K562 (cell line): Measurements from ENCODE around the gene PTPN20. TPM values are rescaled to one million over a fixed set of nuclear protein-coding genes. Genes with fewer than 3 reads are reported as not detected.

ENCODE experiments used
- ATAC-seq: fragments of 200-7000 bp; cut with Tn5 transposase; 3 replicates; pipeline ENCODE4 v1.9.1; 2020; ENCODE audit warnings: moderate library complexity
- BruUV-seq: library from RNA; stranded (reverse); fragments of 400-500 nt; replicated peaks from 2 replicates; lab custom pipeline; 2021; lab: Mats Ljungman, UMichigan
- CTCF ChIA-PET: fragments of 300-600 bp; formaldehyde crosslinking; extraction: SDS; loops from one replicate; lab custom pipeline; 2021; ENCODE audit warnings: low intra/inter-chr PET ratio; lab: Yijun Ruan, JAX
- POLR2A ChIA-PET: fragments of 300-600, 350-650 bp; sonication (Branson Sonifier 250); formaldehyde crosslinking; extraction: SDS; loops from one replicate; lab custom pipeline; 2021; ENCODE audit warnings: antibody characterized with exemption, inconsistent platforms; lab: Yijun Ruan, JAX
- DNase-seq, 4 experiments: peaks; one replicate each; pipeline versions ENCODE4 v3.0.0 to v3.0.0-alpha.2; 2011 to 2018; ENCODE audit warnings: low spot score in 3 of 4, mixed read lengths in 3 of 4; ENCODE audit errors: extremely low read depth in 1 of 4
- FAIRE-seq: peaks from 2 replicates; lab custom pipeline; 2011; peaks lifted over from hg19 to GRCh38; lab: Jason Lieb, UNC
- H2AFZ ChIP-seq: 2 replicates; pipeline ENCODE4 v1.6.0; 2011; ENCODE audit warnings: low read depth, low read length, control low read depth, inconsistent platforms
- H3K27ac ChIP-seq: fragments of 200-600 bp; 3 replicates; pipeline ENCODE4 v1.8.0; 2011; ENCODE audit warnings: low read depth, mild to moderate bottlenecking, control low read depth, inconsistent platforms, low read length, moderate library complexity, mixed read lengths; ENCODE audit errors: extremely low read depth
- H3K27me3 ChIP-seq, 2 experiments: fragments of 300-600 bp in 1 of 2; 2 replicates in 1 of 2; 3 replicates in 1 of 2; pipeline versions ENCODE4 v1.6.0 to v1.8.0; 2011; ENCODE audit warnings: inconsistent platforms in 2 of 2, low read length in 2 of 2, mild to moderate bottlenecking in 1 of 2, mixed read lengths in 1 of 2, moderate library complexity in 1 of 2; ENCODE audit not compliant: control insufficient read depth in 2 of 2, insufficient read depth in 2 of 2
- H3K36me3 ChIP-seq: fragments of 300-600 bp; 3 replicates; pipeline ENCODE4 v1.8.0; 2011; ENCODE audit warnings: mild to moderate bottlenecking, low read length, inconsistent platforms; ENCODE audit not compliant: control insufficient read depth, insufficient read depth
- H3K4me1 ChIP-seq, 2 experiments: fragments of 200-600 bp in 1 of 2; replicated peaks in 1 of 2; 2 replicates in 1 of 2; 3 replicates in 1 of 2; pipeline versions ENCODE4 v1.5.1 to v1.8.0; 2011; ENCODE audit warnings: inconsistent platforms in 2 of 2, low read length in 2 of 2, mild to moderate bottlenecking in 1 of 2, mixed read lengths in 1 of 2, moderate library complexity in 1 of 2; ENCODE audit not compliant: control insufficient read depth in 2 of 2, insufficient read depth in 2 of 2
- H3K4me2 ChIP-seq: 2 replicates; pipeline ENCODE4 v1.6.1; 2011; ENCODE audit warnings: low read length, control low read depth, inconsistent platforms, mixed read lengths; ENCODE audit not compliant: insufficient read depth
- H3K4me3 ChIP-seq: fragments of 200-600 bp; sonication (generic), shearing (Covaris generic); 2 replicates; pipeline ENCODE4 v1.5.1; 2016; ENCODE audit warnings: control low read depth, inconsistent platforms
- H3K79me2 ChIP-seq: fragments of 200-600 bp; 3 replicates; pipeline ENCODE4 v1.8.0; 2011; ENCODE audit warnings: low read length, inconsistent platforms; ENCODE audit not compliant: control insufficient read depth, insufficient read depth
- H3K9ac ChIP-seq, 2 experiments: 2 replicates each; pipeline versions ENCODE4 v1.6.0 to v1.6.1; 2011; ENCODE audit warnings: low read depth in 2 of 2, low read length in 2 of 2, control low read depth in 1 of 2, inconsistent platforms in 1 of 2, mild to moderate bottlenecking in 1 of 2, mixed read lengths in 1 of 2; ENCODE audit not compliant: insufficient read depth in 1 of 2
- H3K9me1 ChIP-seq: one replicate; pipeline ENCODE4 v1.6.0; 2011; ENCODE audit warnings: inconsistent platforms, mild to moderate bottlenecking, low read length, moderate library complexity; ENCODE audit not compliant: control insufficient read depth, insufficient read depth
- H3K9me3 ChIP-seq: replicated peaks from 2 replicates; pipeline ENCODE4 v1.5.1; 2011; ENCODE audit warnings: low read depth, low read length, inconsistent platforms; ENCODE audit not compliant: control insufficient read depth, insufficient read depth
- H4K20me1 ChIP-seq: replicated peaks from 2 replicates; pipeline ENCODE4 v1.6.1; 2011; ENCODE audit warnings: low read length, inconsistent platforms, mixed read lengths; ENCODE audit not compliant: control insufficient read depth, insufficient read depth
- DPF2 ChIP-seq: fragments of 450-650 bp; IDR thresholded peaks from 2 replicates; pipeline ENCODE4 v1.6.1; 2016
- E2F3 ChIP-seq: fragments of 250-450 bp; sonication (Bioruptor Pico); IDR thresholded peaks from 2 replicates; pipeline ENCODE4 v1.4.0; 2020; ENCODE audit warnings: mild to moderate bottlenecking
- IRF9 ChIP-seq: fragments of 450-650 bp; IDR thresholded peaks from 2 replicates; pipeline ENCODE4 v1.6.1; 2016; ENCODE audit warnings: missing biosample characterization, missing genetic modification characterization
- RAD21 ChIP-seq, 2 experiments: fragments of 250-450 bp in 1 of 2; fragments of 450-650 bp in 1 of 2; sonication (Bioruptor Pico) in 1 of 2; formaldehyde crosslinking in 1 of 2; IDR thresholded peaks in 1 of 2; conservative IDR thresholded peaks in 1 of 2; 2 replicates each; pipeline versions ENCODE4 v1.4.0 to v1.8.0; 2020 to 2022; ENCODE audit warnings: mild to moderate bottlenecking in 2 of 2, moderate library complexity in 1 of 2
- RB1 ChIP-seq: fragments of 450-650 bp; IDR thresholded peaks from 2 replicates; pipeline ENCODE4 v1.6.1; 2017; ENCODE audit warnings: low read depth, mild to moderate bottlenecking
- SMARCB1 ChIP-seq: IDR thresholded peaks from 2 replicates; pipeline ENCODE4 v1.6.1; 2011; ENCODE audit warnings: improper control_type of control experiment, low read depth; ENCODE audit not compliant: insufficient read length
- U2AF1 ChIP-seq: fragments of 200-400 bp; formaldehyde crosslinking; optimal IDR thresholded peaks from 2 replicates; pipeline ENCODE3; 2017; ENCODE audit warnings: mild to moderate bottlenecking, low read depth, low read length, moderate library complexity
- ZNF165 ChIP-seq: fragments of 250-450 bp; sonication (Bioruptor Pico); IDR thresholded peaks from 2 replicates; pipeline ENCODE4 v1.4.0; 2020; ENCODE audit warnings: borderline replicate concordance
- WGBS: fragments of 100-300 bp; shearing (Covaris generic); methylation state at CpG from one replicate; pipeline ENCODE4 v1.1.6; 2016; ENCODE audit warnings: low coverage, mixed read lengths; ENCODE audit not compliant: insufficient coverage; ENCODE audit errors: missing lambda C conversion rate; 5-methylcytosine and 5-hydroxymethylcytosine counted together
- in situ Hi-C: fragments of 300-500 bp; cut with MboI; formaldehyde crosslinking; loops from 4 replicates; pipeline ENCODE4 v1.15.0; 2018; ENCODE audit warnings: inconsistent platforms, mixed read lengths
- intact Hi-C: fragments of 100-400 bp; cut with micrococcal nuclease; formaldehyde crosslinking; loops from 2 replicates; pipeline ENCODE4 v1.14.2; 2022
- polyA plus RNA-seq, 8 experiments: library from polyadenylated mRNA; depleted of rRNA in 4 of 8; stranded (reverse) in 5 of 8; unstranded in 3 of 8; fragments of >200 nt; fragmentation: Nextera tagmentation in 2 of 8; fragmentation: Illumina TruSeq in 1 of 8; extraction: Ambion mirVana in 2 of 8; extraction: Trizol in 1 of 8; gene quantifications; 2 replicates each; pipeline versions ENCODE4 v1.2.1 to v1.2.3, GENCODE V29; 2011 to 2014; ENCODE audit warnings: inconsistent platforms in 1 of 8, missing spikeins in 1 of 8
- total RNA-seq, 7 experiments: library from RNA; depleted of rRNA in 6 of 7; stranded (reverse); fragments of >200 nt in 6 of 7; fragmentation: Illumina TruSeq in 2 of 7; extraction: Trizol in 2 of 7; gene quantifications; 2 replicates each; pipeline versions ENCODE4 v1.2.1 to v1.2.3, GENCODE V29; 2011 to 2021; ENCODE audit warnings: low replicate concordance in 1 of 7

The PTPN20 gene
- total and polyA plus RNA-seq, 9 of the 15 experiments (the other 6 are each of a cell fraction or from before 2014, with no cell fraction given), result 0.03 to 0.18 (median 0.10) TPM; not detected in 6

- Histone ChIP-seq H2AFZ (no peak overlapping the region), H3K79me2 (no peaks in the 10 kb centered on the region), H3K9me3 (no peaks in the 10 kb centered on the region), H3K4me3 (no peak overlapping the region), H3K4me2 (no peak overlapping the region), H3K9ac (no peak overlapping the region), H3K36me3 (no peaks in the 10 kb centered on the region), H3K27me3 (peaks cover 15 to 68% of the 10 kb centered on the region in 2 experiments; a peak in 4 of 5 replicates), H3K9me1 (peaks cover 3% of the 10 kb centered on the region), H3K4me1 (no peaks in the 10 kb centered on the region; a peak in 2 of 5 replicates), H4K20me1 (peaks cover 21% of the 10 kb centered on the region; the same call in 1 of the 2 replicates), H3K27ac (no peak overlapping the region)
- CTCF ChIA-PET, result no interaction called here
- in situ Hi-C loops (loop anchor here (10.0 kb wide), 1 partner anchor 280 kb away; no protein-coding TSS in a partner anchor), intact Hi-C loops (no loop called here)
- POLR2A ChIA-PET, result no interaction called here
- TF ChIP-seq RAD21 (CRISPR knock-in tag; conservative IDR thresholded peaks at IDR 0.05 in 1 of 2, IDR thresholded peaks at IDR 0.05 in 1 of 2), result no peak
- no peak for FAIRE-seq
- no peak for ATAC-seq
- no TSS peak for BruUV-seq
- no peak for DNase-seq
- 0% methylated on average over 7 of the region's 7 CpGs for WGBS
Measured at GRCh38 chr10:47035171-47035818, 124.1 kb downstream of the PTPN20 start.

GRCh38 chr10:47035819-47036337, 124.7 kb downstream of the PTPN20 start:
- H2AFZ ChIP-seq, result no peak overlapping the region
- no peak overlapping the region for H3K4me2 ChIP-seq
- BruUV-seq, result no TSS peak
- POLR2A ChIA-PET, result no interaction called here
- intact Hi-C loops (no loop called here), in situ Hi-C loops (loop anchor here (10.0 kb wide), 1 partner anchor 279 kb away; no protein-coding TSS in a partner anchor)
- TF ChIP-seq DPF2, result no peak
- no peak for TF ChIP-seq SMARCB1
- no peak for TF ChIP-seq IRF9
- no peak for TF ChIP-seq ZNF165 (CRISPR knock-in tag)
- TF ChIP-seq U2AF1, result no peak
- no peak for TF ChIP-seq RB1
- no peak for TF ChIP-seq E2F3 (CRISPR knock-in tag)
- H3K9me1 ChIP-seq, result peaks cover 3% of the 10 kb centered on the region
- H3K4me1 ChIP-seq, result no peaks in the 10 kb centered on the region; a peak in 2 of 5 replicates
- no peaks in the 10 kb centered on the region for H3K79me2 ChIP-seq
- ATAC-seq (no peak), FAIRE-seq (no peak), DNase-seq (no peak)
- no peak overlapping the region for H3K27ac ChIP-seq
- H4K20me1 ChIP-seq, result peaks cover 21% of the 10 kb centered on the region
- no peak overlapping the region for H3K9ac ChIP-seq
- CTCF ChIA-PET, result no interaction called here
- H3K36me3 ChIP-seq, result no peaks in the 10 kb centered on the region
- no peak overlapping the region for H3K4me3 ChIP-seq
- peaks cover 15 to 72% of the 10 kb centered on the region in 2 experiments; a peak in 4 of 5 replicates for H3K27me3 ChIP-seq
- 0% methylated on average over 4 of the region's 4 CpGs for WGBS
- H3K9me3 ChIP-seq, result no peaks in the 10 kb centered on the region
